H9 (cell line): Measurements from ENCODE around the gene P2RX6. TPM values are rescaled to one million over a fixed set of nuclear protein-coding genes. Genes with fewer than 3 reads are reported as not detected.

ENCODE experiments used
- DNase-seq: peaks from one replicate; pipeline ENCODE4 v3.0.0-alpha.2; 2017
- H2AFZ ChIP-seq: one replicate; pipeline ENCODE4 v1.6.1; 2013; ENCODE audit warnings: mild to moderate bottlenecking, low read length, control low read depth, moderate library complexity
- H2AK5ac ChIP-seq: 2 replicates; pipeline ENCODE4 v1.6.1; 2013; ENCODE audit warnings: low read length, control low read depth, mixed read lengths; ENCODE audit not compliant: insufficient read length
- H2BK120ac ChIP-seq: one replicate; pipeline ENCODE4 v1.6.1; 2013; ENCODE audit warnings: low read depth, mild to moderate bottlenecking, low read length, control low read depth, inconsistent platforms; ENCODE audit not compliant: poor library complexity, severe bottlenecking
- H2BK12ac ChIP-seq: 2 replicates; pipeline ENCODE4 v1.6.1; 2013; ENCODE audit warnings: low read length, control low read depth, mixed read lengths, low read depth; ENCODE audit not compliant: insufficient read length
- H2BK15ac ChIP-seq: 2 replicates; pipeline ENCODE4 v1.6.1; 2013; ENCODE audit warnings: low read depth, low read length, control low read depth
- H2BK20ac ChIP-seq: one replicate; pipeline ENCODE4 v1.6.1; 2013; ENCODE audit warnings: low read depth, mild to moderate bottlenecking, low read length, control low read depth, inconsistent platforms; ENCODE audit not compliant: poor library complexity, severe bottlenecking
- H2BK5ac ChIP-seq: 2 replicates; pipeline ENCODE4 v1.6.1; 2013; ENCODE audit warnings: low read length, control low read depth, mixed read lengths; ENCODE audit not compliant: insufficient read length
- H3K14ac ChIP-seq: 2 replicates; pipeline ENCODE4 v1.6.1; 2013; ENCODE audit warnings: low read length, control low read depth; ENCODE audit not compliant: insufficient read depth
- H3K18ac ChIP-seq: 2 replicates; pipeline ENCODE4 v1.6.1; 2013; ENCODE audit warnings: low read depth, mild to moderate bottlenecking, mixed read lengths, low read length, control low read depth; ENCODE audit not compliant: insufficient read length
- H3K23ac ChIP-seq: 2 replicates; pipeline ENCODE4 v1.6.1; 2013; ENCODE audit warnings: low read length, control low read depth, mixed read lengths, low read depth; ENCODE audit not compliant: insufficient read length
- H3K23me2 ChIP-seq: 2 replicates; pipeline ENCODE4 v1.6.1; 2013; ENCODE audit warnings: low read depth, mild to moderate bottlenecking, mixed read lengths, low read length, control low read depth; ENCODE audit not compliant: insufficient read length, poor library complexity, severe bottlenecking
- H3K27ac ChIP-seq: 2 replicates; pipeline ENCODE4 v1.5.1; 2013; ENCODE audit warnings: low read length, control low read depth, mixed read lengths, low read depth; ENCODE audit not compliant: insufficient read length
- H3K27me3 ChIP-seq: 2 replicates; pipeline ENCODE4 v1.6.1; 2013; ENCODE audit warnings: low read length, control low read depth, inconsistent platforms; ENCODE audit not compliant: insufficient read depth
- H3K4ac ChIP-seq: 2 replicates; pipeline ENCODE4 v1.6.1; 2013; ENCODE audit warnings: low read depth, mild to moderate bottlenecking, control low read depth, inconsistent platforms, low read length, moderate library complexity
- H3K4me1 ChIP-seq: 2 replicates; pipeline ENCODE4 v1.6.1; 2013; ENCODE audit warnings: low read length, control low read depth, inconsistent platforms; ENCODE audit not compliant: insufficient read depth
- H3K4me2 ChIP-seq: 2 replicates; pipeline ENCODE4 v1.6.1; 2013; ENCODE audit warnings: low read length, control low read depth, mixed read lengths; ENCODE audit not compliant: insufficient read length, insufficient read depth
- H3K56ac ChIP-seq: 2 replicates; pipeline ENCODE4 v1.6.1; 2013; ENCODE audit warnings: low read depth, mild to moderate bottlenecking, mixed read lengths, low read length, control low read depth; ENCODE audit not compliant: insufficient read length
- H3K79me1 ChIP-seq: 2 replicates; pipeline ENCODE4 v1.6.1; 2013; ENCODE audit warnings: low read depth, mild to moderate bottlenecking, moderate library complexity, low read length, control low read depth, inconsistent platforms; ENCODE audit not compliant: insufficient read depth, poor library complexity, severe bottlenecking
- H3K79me2 ChIP-seq: 2 replicates; pipeline ENCODE4 v1.6.1; 2013; ENCODE audit warnings: low read length, control low read depth, inconsistent platforms; ENCODE audit not compliant: insufficient read depth
- H3K9ac ChIP-seq: 2 replicates; pipeline ENCODE4 v1.6.1; 2013; ENCODE audit warnings: low read length, control low read depth, mixed read lengths; ENCODE audit not compliant: insufficient read length; ENCODE audit errors: extremely low read depth
- H3K9me3 ChIP-seq: one replicate; pipeline ENCODE4 v1.6.1; 2013; ENCODE audit warnings: low read depth, low read length, inconsistent platforms; ENCODE audit not compliant: control insufficient read depth
- H3T11ph ChIP-seq: one replicate; pipeline ENCODE4 v1.6.1; 2013; ENCODE audit warnings: mild to moderate bottlenecking, low read length, control low read depth, inconsistent platforms
- H4K20me1 ChIP-seq: one replicate; pipeline ENCODE4 v1.6.1; 2013; ENCODE audit not compliant: control insufficient read depth, insufficient read length, insufficient read depth
- H4K5ac ChIP-seq: 2 replicates; pipeline ENCODE4 v1.6.1; 2013; ENCODE audit warnings: low read depth, mild to moderate bottlenecking, mixed read lengths, low read length, control low read depth; ENCODE audit not compliant: insufficient read length
- H4K8ac ChIP-seq: replicated peaks from 2 replicates; pipeline ENCODE4 v1.6.1; 2013; ENCODE audit warnings: low read length, control low read depth, mixed read lengths, low read depth; ENCODE audit not compliant: insufficient read length
- H4K91ac ChIP-seq: 2 replicates; pipeline ENCODE4 v1.6.1; 2013; ENCODE audit warnings: low read depth, mild to moderate bottlenecking, moderate library complexity, mixed read lengths, low read length, control low read depth; ENCODE audit not compliant: insufficient read length
- H3K27ac Mint-ChIP-seq, 3 experiments: 2 replicates in 2 of 3; 3 replicates in 1 of 3; pipeline ENCODE4 v1.8.0; 2020 to 2021; ENCODE audit warnings: mixed read lengths in 3 of 3, mild to moderate bottlenecking in 1 of 3, moderate library complexity in 1 of 3
- H3K27me3 Mint-ChIP-seq: 2 replicates; pipeline ENCODE4 v1.8.0; 2021; ENCODE audit warnings: low read depth, mild to moderate bottlenecking, moderate library complexity, mixed read lengths
- H3K36me3 Mint-ChIP-seq, 3 experiments: 2 replicates in 2 of 3; 3 replicates in 1 of 3; pipeline ENCODE4 v1.8.0; 2020 to 2021; ENCODE audit warnings: low read depth in 3 of 3, mixed read lengths in 3 of 3; ENCODE audit not compliant: insufficient read depth in 1 of 3
- H3K4me1 Mint-ChIP-seq, 2 experiments: 2 replicates each; pipeline ENCODE4 v1.8.0; 2020; ENCODE audit warnings: mixed read lengths in 2 of 2
- H3K4me3 Mint-ChIP-seq, 2 experiments: 2 replicates in 1 of 2; 3 replicates in 1 of 2; pipeline ENCODE4 v1.8.0; 2020 to 2021; ENCODE audit warnings: mild to moderate bottlenecking in 2 of 2, mixed read lengths in 2 of 2, moderate library complexity in 1 of 2
- H3K9me3 Mint-ChIP-seq, 2 experiments: 2 replicates in 1 of 2; 3 replicates in 1 of 2; pipeline ENCODE4 v1.8.0; 2020; ENCODE audit warnings: mild to moderate bottlenecking in 2 of 2, mixed read lengths in 2 of 2, moderate library complexity in 1 of 2
- CTCF ChIP-seq: fragments of 200-600 bp; sonication (generic); conservative IDR thresholded peaks from 3 replicates; pipeline ENCODE4 v1.8.0; 2021; ENCODE audit warnings: antibody characterized with exemption, mild to moderate bottlenecking
- WGBS: extraction: QIAGEN DNeasy Blood & Tissue Kit; methylation state at CpG from one replicate; pipeline ENCODE4 v1.1.7; 2013; ENCODE audit warnings: missing lambda C conversion rate, low lambda C conversion rate, mixed read lengths; ENCODE audit not compliant: insufficient read length; ENCODE audit errors: extremely low coverage; 5-methylcytosine and 5-hydroxymethylcytosine counted together
- total RNA-seq: library from RNA; stranded (reverse); gene quantifications from 2 replicates; pipeline ENCODE4 v1.2.1, GENCODE V29; 2021

Gene P2RX6
- total RNA-seq, 1 experiment from 2014 or later: not detected

GRCh38 chr22:21018314-21018713 lies 3.3 kb downstream of the P2RX6 start:
- no peak overlapping the region for H3K4me2 ChIP-seq
- H3K4ac ChIP-seq: no peak overlapping the region
- no peak overlapping the region for H2BK20ac ChIP-seq
- Mint-ChIP-seq H3K36me3 (no peaks in the 10 kb centered on the region), H3K4me3 (no peak overlapping the region), H3K27me3 (peaks cover 39% of the 10 kb centered on the region), H3K9me3 (peaks cover 6 to 8% of the 10 kb centered on the region in 2 experiments; a peak in 4 of 5 replicates), H3K4me1 (peaks cover 10 to 20% of the 10 kb centered on the region in 2 experiments), H3K27ac (no peak overlapping the region)
- H3K56ac ChIP-seq: no peak overlapping the region
- H4K20me1 ChIP-seq: no peaks in the 10 kb centered on the region
- no peak overlapping the region for H2BK5ac ChIP-seq
- H2BK12ac ChIP-seq: no peak overlapping the region
- no peaks in the 10 kb centered on the region for H3K79me2 ChIP-seq
- no peak overlapping the region for H3T11ph ChIP-seq
- no peak for DNase-seq
- no peaks in the 10 kb centered on the region for H3K9me3 ChIP-seq
- no peak for TF ChIP-seq CTCF
- no peaks in the 10 kb centered on the region; the same call in 1 of the 2 replicates for H3K4me1 ChIP-seq
- H3K79me1 ChIP-seq: no peaks in the 10 kb centered on the region
- no peak overlapping the region for H3K14ac ChIP-seq
- no peak overlapping the region for H4K91ac ChIP-seq
- peaks cover 7% of the 10 kb centered on the region for H3K23me2 ChIP-seq
- H3K23ac ChIP-seq: no peak overlapping the region
- no CpG with 5 or more reads among the region's 4 CpGs for WGBS
- no peak overlapping the region for H3K18ac ChIP-seq
- H2AK5ac ChIP-seq: no peak overlapping the region
- H3K27ac ChIP-seq: no peak overlapping the region
- H3K9ac ChIP-seq: no peak overlapping the region
- H4K8ac ChIP-seq: no peak overlapping the region
- no peak overlapping the region for H4K5ac ChIP-seq
- no peaks in the 10 kb centered on the region for H3K27me3 ChIP-seq
- H2BK120ac ChIP-seq: no peak overlapping the region
- no peak overlapping the region for H2AFZ ChIP-seq
- H2BK15ac ChIP-seq: no peak overlapping the region
